ENCODE measurements around the gene TDRD3. TPM values are rescaled to one million over a fixed set of nuclear protein-coding genes. Genes with fewer than 3 reads are reported as not detected.

Gene TDRD3
- total and polyA plus RNA-seq, 2 experiments from 2014 or later = 13.1 to 13.3 TPM

GRCh38 chr13:60575142-60575541 is 178.1 kb downstream of the TDRD3 start:
- no peak overlapping the region; the same call in 1 of the 2 replicates for H3K27ac Mint-ChIP-seq
- no peaks in the 10 kb centered on the region for H3K27me3 ChIP-seq (ENCODE audit: insufficient read depth)
- peak overlapping the region; percentile 0; the same call in 1 of the 2 replicates for H3K27ac ChIP-seq (ENCODE audit: low read depth)
- no peak overlapping the region for H3K4me3 ChIP-seq
- H2AFZ ChIP-seq = 0 out of 2 replicates have a peak overlapping the region, but pooled peaks have one; percentile 15
- no peaks in the 10 kb centered on the region; the same call in 1 of the 3 replicates for H3K9me3 Mint-ChIP-seq
- no peaks in the 10 kb centered on the region for H4K20me1 ChIP-seq (replicated peaks; ENCODE audit: insufficient read depth)
- no peaks in the 10 kb centered on the region for H3K79me2 ChIP-seq (replicated peaks; ENCODE audit: insufficient read depth)
- ATAC-seq (no peak), DNase-seq (ENCODE audit: low spot score) (no peak)
- H3K4me1 Mint-ChIP-seq = peaks cover 33% of the 10 kb centered on the region
- peaks cover 35% of the 10 kb centered on the region for H3K4me1 ChIP-seq (ENCODE audit: insufficient read depth)
- H3K4me3 Mint-ChIP-seq = no peak overlapping the region
- H3K36me3 ChIP-seq (ENCODE audit: insufficient read depth) = no peaks in the 10 kb centered on the region
- H3F3A ChIP-seq (replicated peaks; ENCODE audit: low read depth) = no peaks in the 10 kb centered on the region
- TF ChIP-seq CTCF (conservative IDR thresholded peaks at IDR 0.05; ENCODE audit: low read depth in 2 of 2) (no peak), CREB1 (CRISPR knock-in tag; IDR thresholded peaks at IDR 0.05; ENCODE audit: low read depth) (no peak), REST (IDR thresholded peaks at IDR 0.05; ENCODE audit: unreplicated experiment) (no peak), ZNF331 (CRISPR knock-in tag; IDR thresholded peaks at IDR 0.05; ENCODE audit: low read depth) (no peak), EZH2phosphoT487 (IDR thresholded peaks at IDR 0.05; ENCODE audit: unreplicated experiment) (no peak), EZH2 (IDR thresholded peaks at IDR 0.05; ENCODE audit: low read depth, unreplicated experiment) (no peak), NANOG (IDR thresholded peaks at IDR 0.05; ENCODE audit: borderline replicate concordance) (no peak), STAT1 (IDR thresholded peaks at IDR 0.05; ENCODE audit: unreplicated experiment) (no peak), ZNF114 (CRISPR knock-in tag; IDR thresholded peaks at IDR 0.05) (no peak), ZNF462 (CRISPR knock-in tag; IDR thresholded peaks at IDR 0.05) (no peak), POLR2AphosphoS5 (IDR thresholded peaks at IDR 0.05; ENCODE audit: low read depth) (no peak), ETS1 (IDR thresholded peaks at IDR 0.05) (no peak), JUNB (IDR thresholded peaks at IDR 0.05; ENCODE audit: unreplicated experiment) (no peak)
- peaks cover 11% of the 10 kb centered on the region for H3K36me3 Mint-ChIP-seq (ENCODE audit: low read depth)
- H3K9me2 ChIP-seq (ENCODE audit: insufficient read depth) = 0 out of 2 replicates have a peak, but pooled peaks cover 3% of the 10 kb centered on the region
- H3K27me3 Mint-ChIP-seq (ENCODE audit: insufficient read depth, low read depth, poor library complexity) = peaks cover 8% of the 10 kb centered on the region
- no peak overlapping the region for H3K4me2 ChIP-seq

Measured in GM23338 (cell line).